ENCODE measurements around the gene SLC51B.

The SLC51B gene

GRCh38 chr15:65034719-65035118 lies 10.5 kb upstream of the SLC51B start:
- H4K20me1 ChIP-seq (ENCODE audit: insufficient read depth, low read length, poor library complexity, severe bottlenecking): no peaks in the 10 kb centered on the region
- H3K27me3 ChIP-seq (ENCODE audit: insufficient read depth, low read length, poor library complexity, severe bottlenecking): no peaks in the 10 kb centered on the region
- no peak for TF ChIP-seq EZH2phosphoT487 (IDR thresholded peaks at IDR 0.05; ENCODE audit: borderline replicate concordance)
- no peak for TF ChIP-seq CTCF (conservative IDR thresholded peaks at IDR 0.05; ENCODE audit: low read length)
- H3K9me3 ChIP-seq (ENCODE audit: insufficient read depth, low read depth, low read length): no peaks in the 10 kb centered on the region
- no peaks in the 10 kb centered on the region for H3K36me3 ChIP-seq (ENCODE audit: insufficient read depth, low read length)
- H3K79me2 ChIP-seq (ENCODE audit: insufficient read depth, low read length): no peaks in the 10 kb centered on the region
- H3K4me2 ChIP-seq (ENCODE audit: low read depth, low read length, poor library complexity, severe bottlenecking): no peak overlapping the region
- no peak overlapping the region for H3K4me3 ChIP-seq (ENCODE audit: low read length, poor library complexity, severe bottlenecking)
- H3K4me1 ChIP-seq (ENCODE audit: insufficient read depth, low read length, poor library complexity, severe bottlenecking): peaks cover 6% of the 10 kb centered on the region
- H3F3A ChIP-seq (ENCODE audit: low read depth): no peaks in the 10 kb centered on the region
- no peaks in the 10 kb centered on the region for H3K9me2 ChIP-seq (replicated peaks; ENCODE audit: low read depth, low read length)
- no peak overlapping the region for H3K9ac ChIP-seq (ENCODE audit: low read depth, low read length, poor library complexity, severe bottlenecking)
- no peak overlapping the region for H2AFZ ChIP-seq (ENCODE audit: low read length)

DNA sequence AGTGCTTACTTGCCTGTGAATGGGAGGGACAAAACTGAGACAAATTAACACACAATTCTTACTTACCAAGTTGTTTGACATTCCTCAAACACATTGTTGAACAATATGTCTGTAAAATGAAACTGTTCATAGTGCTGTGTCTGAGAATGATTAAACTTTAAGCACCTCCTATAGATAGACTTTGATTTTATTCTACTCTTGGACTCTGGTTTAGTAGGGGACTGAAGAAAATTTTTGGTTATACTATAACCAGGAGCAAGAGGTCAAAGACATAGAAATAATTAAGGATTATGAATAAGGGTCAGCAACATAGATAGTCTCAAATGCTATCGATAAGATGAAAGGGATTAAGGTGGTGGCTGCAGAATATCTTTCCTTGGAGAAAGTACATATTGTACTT lies 7.9 kb upstream of the SLC51B start:
- TF ChIP-seq CTCF (conservative IDR thresholded peaks at IDR 0.05; ENCODE audit: low read length) (no peak), EZH2phosphoT487 (IDR thresholded peaks at IDR 0.05; ENCODE audit: borderline replicate concordance) (no peak)
- H3K4me3 ChIP-seq (ENCODE audit: low read length, poor library complexity, severe bottlenecking): no peak overlapping the region
- H2AFZ ChIP-seq (ENCODE audit: low read length): no peak overlapping the region

DNA sequence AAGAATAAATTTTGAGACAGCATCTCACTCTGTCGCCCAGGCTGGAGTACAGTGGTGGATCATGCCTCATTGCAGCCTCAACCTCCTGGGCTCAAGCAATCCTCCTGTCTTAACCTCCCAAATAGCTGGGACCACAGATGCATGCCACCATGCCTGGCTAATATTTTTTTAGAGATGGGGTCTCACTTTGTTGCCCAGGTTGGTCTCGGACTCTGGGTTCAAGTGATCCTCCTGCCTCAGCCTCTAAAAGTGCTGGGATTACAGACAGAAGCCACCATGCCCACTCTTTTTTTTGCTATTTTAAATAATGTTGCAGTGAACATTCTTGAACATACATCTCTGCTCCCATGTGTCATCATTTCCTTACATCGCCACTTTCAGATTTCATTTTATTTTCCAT lies 6.8 kb upstream of the SLC51B start:
- no peaks in the 10 kb centered on the region for H4K20me1 ChIP-seq (ENCODE audit: insufficient read depth, low read length, poor library complexity, severe bottlenecking)
- H3K4me1 ChIP-seq (ENCODE audit: insufficient read depth, low read length, poor library complexity, severe bottlenecking): peaks cover 2% of the 10 kb centered on the region
- H3K4me2 ChIP-seq (ENCODE audit: low read depth, low read length, poor library complexity, severe bottlenecking): no peak overlapping the region
- H3K9ac ChIP-seq (ENCODE audit: low read depth, low read length, poor library complexity, severe bottlenecking): no peak overlapping the region
- no peak for TF ChIP-seq CTCF (conservative IDR thresholded peaks at IDR 0.05; ENCODE audit: low read length)
- no peak for TF ChIP-seq EZH2phosphoT487 (IDR thresholded peaks at IDR 0.05; ENCODE audit: borderline replicate concordance)
- no peaks in the 10 kb centered on the region for H3F3A ChIP-seq (ENCODE audit: low read depth)
- no peak overlapping the region for H2AFZ ChIP-seq (ENCODE audit: low read length)
- H3K4me3 ChIP-seq (ENCODE audit: low read length, poor library complexity, severe bottlenecking): no peak overlapping the region
- H3K36me3 ChIP-seq (ENCODE audit: insufficient read depth, low read length): no peaks in the 10 kb centered on the region
- H3K9me3 ChIP-seq (ENCODE audit: insufficient read depth, low read depth, low read length): no peaks in the 10 kb centered on the region
- no peaks in the 10 kb centered on the region for H3K9me2 ChIP-seq (replicated peaks; ENCODE audit: low read depth, low read length)
- no peaks in the 10 kb centered on the region for H3K27me3 ChIP-seq (ENCODE audit: insufficient read depth, low read length, poor library complexity, severe bottlenecking)
- H3K79me2 ChIP-seq (ENCODE audit: insufficient read depth, low read length): no peaks in the 10 kb centered on the region

More for the DNA sequence above, 7.9 kb upstream of the SLC51B start:
- Histone ChIP-seq H3F3A (ENCODE audit: low read depth) (no peaks in the 10 kb centered on the region), H3K4me2 (ENCODE audit: low read depth, low read length, poor library complexity, severe bottlenecking) (no peak overlapping the region), H3K9me2 (replicated peaks; ENCODE audit: low read depth, low read length) (no peaks in the 10 kb centered on the region), H3K4me1 (ENCODE audit: insufficient read depth, low read length, poor library complexity, severe bottlenecking) (peaks cover 6% of the 10 kb centered on the region), H3K36me3 (ENCODE audit: insufficient read depth, low read length) (no peaks in the 10 kb centered on the region), H4K20me1 (ENCODE audit: insufficient read depth, low read length, poor library complexity, severe bottlenecking) (no peaks in the 10 kb centered on the region), H3K27me3 (ENCODE audit: insufficient read depth, low read length, poor library complexity, severe bottlenecking) (no peaks in the 10 kb centered on the region), H3K9ac (ENCODE audit: low read depth, low read length, poor library complexity, severe bottlenecking) (no peak overlapping the region), H3K9me3 (ENCODE audit: insufficient read depth, low read depth, low read length) (no peaks in the 10 kb centered on the region), H3K79me2 (ENCODE audit: insufficient read depth, low read length) (no peaks in the 10 kb centered on the region)
